Inferior parietal cortex (tissue), 1 donor: ENCODE results near the gene C1QTNF1.

Source experiments
- DNase-seq: peaks from one replicate; pipeline ENCODE4 v3.0.0-alpha.2; 2016; ENCODE audit errors: extremely low spot score

The C1QTNF1 gene, protein sequence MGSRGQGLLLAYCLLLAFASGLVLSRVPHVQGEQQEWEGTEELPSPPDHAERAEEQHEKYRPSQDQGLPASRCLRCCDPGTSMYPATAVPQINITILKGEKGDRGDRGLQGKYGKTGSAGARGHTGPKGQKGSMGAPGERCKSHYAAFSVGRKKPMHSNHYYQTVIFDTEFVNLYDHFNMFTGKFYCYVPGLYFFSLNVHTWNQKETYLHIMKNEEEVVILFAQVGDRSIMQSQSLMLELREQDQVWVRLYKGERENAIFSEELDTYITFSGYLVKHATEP

DNA sequence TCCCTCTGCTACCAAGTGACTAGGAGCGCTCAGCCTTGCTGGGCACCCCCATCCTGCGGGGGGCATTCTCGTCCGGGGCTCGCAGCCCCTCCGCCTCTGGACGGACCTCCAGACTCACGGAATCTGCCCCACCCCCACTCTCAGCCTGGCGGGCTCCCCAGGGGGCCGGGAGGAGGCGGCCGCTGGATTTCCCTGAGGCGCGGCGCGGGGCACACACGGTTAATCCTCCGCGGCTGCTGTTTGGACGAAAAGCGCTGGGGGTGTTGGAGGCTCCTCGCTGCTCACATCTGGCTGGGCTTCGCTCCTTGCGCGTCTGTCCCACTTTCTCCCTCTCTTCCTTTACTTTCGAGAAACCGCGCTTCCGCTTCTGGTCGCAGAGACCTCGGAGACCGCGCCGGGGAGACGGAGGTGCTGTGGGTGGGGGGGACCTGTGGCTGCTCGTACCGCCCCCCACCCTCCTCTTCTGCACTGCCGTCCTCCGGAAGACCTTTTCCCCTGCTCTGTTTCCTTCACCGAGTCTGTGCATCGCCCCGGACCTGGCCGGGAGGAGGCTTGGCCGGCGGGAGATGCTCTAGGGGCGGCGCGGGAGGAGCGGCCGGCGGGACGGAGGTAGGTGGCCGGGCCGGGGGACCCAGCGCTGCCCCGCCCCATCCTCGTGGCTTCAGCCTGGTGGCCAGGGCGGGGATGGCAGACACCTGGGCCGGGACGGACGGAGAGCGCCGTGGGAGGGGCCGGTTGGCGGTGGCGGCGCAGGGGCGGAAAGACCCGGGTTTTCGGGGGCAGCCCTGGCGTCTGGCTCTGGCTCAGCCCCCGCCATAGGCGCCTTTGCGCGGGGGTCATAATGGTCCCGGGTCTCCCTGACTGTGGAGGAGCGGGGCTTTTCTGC, at the start of gene C1QTNF1:
TSS of gene C1QTNF1 (plus strand) at position 284 of the 886 bp plus-strand sequence. CDS start 19,800 bp downstream, outside the sequence.
- no peak for DNase-seq

DNA sequence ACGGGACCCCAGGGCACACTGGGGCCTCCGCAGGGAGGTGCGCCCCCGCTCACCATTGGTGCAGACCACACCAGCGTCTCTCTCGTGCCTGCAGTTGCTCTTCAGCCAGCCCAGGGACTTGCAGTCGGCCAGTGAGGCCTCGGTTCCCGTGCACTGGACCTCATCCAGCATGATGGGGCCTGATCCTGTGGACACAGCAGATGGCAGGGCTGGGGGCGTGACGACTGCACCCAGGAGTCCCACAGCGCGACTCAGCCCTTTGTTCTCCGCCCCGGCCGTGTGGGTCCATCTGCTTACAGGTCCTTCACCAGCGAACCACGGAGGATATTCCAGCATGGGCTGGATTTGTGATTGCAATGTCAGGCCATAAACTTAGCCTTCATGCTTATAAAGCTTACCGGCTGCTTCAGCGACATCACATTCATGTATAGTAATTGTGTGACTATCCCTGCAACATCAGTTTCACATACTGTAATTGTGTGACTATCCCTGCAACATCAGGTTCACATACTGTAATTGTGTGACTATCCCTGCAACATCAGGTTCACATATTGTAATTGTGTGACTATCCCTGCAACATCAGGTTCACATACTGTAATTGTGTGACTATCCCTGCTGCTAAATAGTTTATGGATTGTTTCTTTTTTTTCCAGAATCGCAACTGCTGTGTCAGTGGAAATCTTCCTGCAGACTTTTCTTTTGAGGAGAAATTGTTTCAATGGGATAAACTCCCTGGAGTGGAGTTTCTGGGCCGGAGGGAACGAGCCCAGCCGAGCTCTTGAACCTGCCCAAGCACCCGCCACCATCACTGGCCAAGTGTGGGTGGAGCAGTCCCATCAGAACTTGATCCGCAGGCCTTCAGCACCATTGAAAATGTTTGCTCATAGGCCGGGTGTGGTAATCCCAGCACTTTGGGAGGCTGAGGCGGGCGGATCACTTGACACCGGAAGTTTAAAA, 49.1 kb upstream of the C1QTNF1 start:
- DNase-seq = peak; percentile 39

DNA sequence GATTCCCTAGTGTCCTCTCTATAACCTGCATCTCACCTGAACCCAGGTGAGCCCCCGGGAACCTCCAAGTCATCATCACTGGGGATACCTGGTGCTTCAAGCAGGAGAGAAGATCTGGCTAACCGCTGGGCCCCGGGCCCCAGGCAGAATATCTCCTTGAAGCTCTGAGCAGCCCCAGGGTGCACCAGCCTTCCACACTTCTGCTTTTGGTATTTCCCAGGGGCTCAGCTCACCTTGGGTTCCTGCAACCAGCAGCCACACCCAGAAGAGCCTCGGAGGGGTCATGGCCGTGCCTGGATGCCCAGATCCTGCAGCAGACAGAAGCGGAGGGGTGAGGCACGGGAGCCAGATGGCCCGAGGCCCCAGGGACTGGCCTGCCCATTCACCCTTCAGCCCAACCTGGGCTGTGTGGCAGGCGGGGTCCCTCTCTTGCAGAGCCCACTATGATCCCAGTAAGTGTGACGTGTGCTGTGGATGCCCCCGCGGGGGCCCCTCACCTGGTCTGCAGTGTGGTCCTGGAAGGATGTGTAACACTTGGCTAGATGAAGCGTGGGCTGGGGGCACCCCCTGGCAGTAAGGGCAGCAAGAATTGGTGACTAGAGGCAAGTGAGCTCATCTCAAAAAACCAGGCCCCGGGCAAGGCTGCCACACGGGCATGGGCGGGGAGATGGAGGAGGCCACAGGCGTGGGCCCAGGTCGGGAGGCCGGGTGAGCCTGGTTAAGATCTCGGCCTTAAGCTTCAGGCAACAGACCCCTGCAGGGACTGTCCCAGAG, 46.9 kb upstream of the C1QTNF1 start:
- DNase-seq = no peak

DNA sequence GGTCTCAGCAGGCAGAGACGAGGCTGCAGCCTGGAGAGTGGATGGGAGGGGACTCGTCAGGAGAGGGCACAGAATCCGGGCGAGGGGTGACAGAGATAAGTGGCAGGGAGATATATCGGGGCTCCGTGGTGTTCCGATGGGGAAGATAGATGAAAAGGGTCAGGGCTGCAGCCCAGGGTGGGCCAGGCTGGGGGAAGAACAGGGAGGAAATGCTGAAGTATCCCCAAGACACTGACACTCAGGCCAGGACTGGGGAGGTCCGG, 46.4 kb upstream of the C1QTNF1 start:
- DNase-seq = no peak

DNA sequence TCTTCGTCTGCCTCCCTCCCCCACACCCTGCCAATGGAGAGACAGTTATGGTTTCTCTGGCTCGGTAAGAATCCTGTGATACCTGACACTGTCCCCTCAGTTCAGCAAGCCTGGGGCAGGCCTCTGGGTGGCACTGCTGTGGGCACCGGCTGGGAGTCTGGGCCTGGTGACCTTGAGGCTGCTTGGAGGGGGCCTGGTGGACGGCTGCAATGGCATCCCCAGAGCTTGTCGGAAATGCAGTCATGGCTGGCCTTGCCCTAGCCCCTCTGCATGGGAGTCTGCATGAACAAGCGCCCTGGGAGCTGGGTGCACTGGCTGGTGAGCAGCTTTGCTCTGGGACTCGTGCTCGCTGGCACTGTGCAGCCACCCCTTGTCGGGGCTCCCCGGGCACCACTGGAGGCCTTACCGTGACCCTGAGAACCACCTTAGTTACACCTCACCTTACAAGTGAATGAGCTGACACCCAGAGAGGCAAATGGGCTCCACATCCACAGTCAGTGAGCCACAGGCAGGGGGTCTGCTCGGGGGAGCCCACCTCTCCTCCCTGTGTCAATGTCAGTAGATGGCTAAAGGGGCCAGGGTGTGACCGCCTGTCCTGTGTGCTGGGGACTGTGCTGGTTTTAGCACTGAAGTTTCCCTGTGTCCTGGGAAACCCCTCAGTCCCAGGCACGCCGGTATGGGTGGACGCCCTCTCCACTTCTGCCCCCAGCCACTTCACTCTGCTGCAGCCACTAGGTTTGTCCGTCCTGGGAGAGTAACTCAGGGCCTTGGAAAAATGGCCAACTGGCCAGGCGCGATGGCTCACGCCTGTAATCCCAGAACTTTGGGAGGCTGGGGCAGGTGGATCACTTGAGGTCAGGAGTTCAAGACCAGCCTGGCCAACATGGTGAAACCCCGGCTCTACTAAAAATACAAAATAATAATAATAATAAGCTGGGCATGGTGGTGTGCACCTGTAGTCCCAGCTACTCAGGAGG, 45.7 kb upstream of the C1QTNF1 start:
- DNase-seq = no peak

DNA sequence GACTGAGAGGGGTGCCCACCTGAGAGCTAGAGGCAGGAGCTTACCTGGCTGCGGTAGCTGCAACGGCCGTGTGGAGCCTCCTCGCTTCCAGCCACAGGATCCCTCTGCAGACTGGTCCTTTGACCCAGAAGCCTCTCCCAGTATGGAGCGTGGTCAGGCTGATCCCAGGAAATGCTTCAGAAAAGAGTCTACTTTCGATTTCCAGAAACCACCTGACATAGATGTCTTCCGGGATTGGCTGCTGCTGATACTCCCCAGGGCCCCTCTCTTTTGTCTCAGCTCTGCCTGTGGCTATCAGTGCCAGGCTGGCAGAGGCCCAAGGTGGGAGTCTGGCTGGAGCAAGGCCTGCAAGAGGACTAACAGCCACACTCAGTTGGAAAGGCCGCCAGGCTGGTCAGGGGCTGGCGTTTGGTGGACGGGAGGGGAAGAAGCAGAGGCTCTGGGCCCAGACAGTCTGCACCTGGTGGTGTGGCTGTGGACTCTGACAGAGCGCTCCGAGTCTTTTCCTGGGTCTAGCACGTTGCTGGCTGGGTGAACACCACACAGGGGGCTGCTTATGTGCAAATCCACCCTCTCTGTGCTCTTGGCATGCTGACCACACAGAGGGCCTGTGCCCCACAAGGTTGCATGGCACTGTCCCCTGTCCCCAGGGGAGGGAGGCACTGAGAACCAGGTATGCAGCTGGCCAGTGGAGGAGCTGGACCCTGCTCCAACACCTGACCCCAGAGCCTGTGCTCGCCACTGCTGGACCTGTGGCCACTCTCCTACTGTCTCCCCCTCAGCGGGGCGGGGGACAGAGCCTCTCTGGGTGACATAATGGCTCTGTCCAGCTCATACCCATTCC, 44.0 kb upstream of the C1QTNF1 start, which contains the start of gene LGALS3BP:
TSS of gene LGALS3BP (minus strand) at position 144 of the 844 bp plus-strand sequence. CDS start 2,732 bp downstream, outside the sequence.
- peak; percentile 71 for DNase-seq

DNA sequence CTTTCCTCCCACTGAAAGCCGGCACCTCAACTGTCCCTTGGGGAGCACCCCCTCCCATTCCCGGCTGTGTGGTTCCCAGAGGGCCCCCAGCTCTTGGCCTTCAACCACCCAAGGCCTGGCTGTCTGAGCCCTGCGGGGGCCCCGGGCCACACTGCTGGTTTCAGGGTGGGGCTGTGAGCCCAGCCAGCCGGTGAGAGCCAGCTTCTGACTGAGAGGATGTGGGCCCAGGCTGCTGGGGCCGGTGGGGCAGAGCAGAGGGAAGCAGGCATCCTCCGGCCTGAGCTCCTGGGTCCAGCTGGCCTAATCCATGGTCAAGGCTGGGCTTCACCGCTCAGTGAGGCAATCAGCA, 43.4 kb upstream of the C1QTNF1 start:
- DNase-seq = no peak

DNA sequence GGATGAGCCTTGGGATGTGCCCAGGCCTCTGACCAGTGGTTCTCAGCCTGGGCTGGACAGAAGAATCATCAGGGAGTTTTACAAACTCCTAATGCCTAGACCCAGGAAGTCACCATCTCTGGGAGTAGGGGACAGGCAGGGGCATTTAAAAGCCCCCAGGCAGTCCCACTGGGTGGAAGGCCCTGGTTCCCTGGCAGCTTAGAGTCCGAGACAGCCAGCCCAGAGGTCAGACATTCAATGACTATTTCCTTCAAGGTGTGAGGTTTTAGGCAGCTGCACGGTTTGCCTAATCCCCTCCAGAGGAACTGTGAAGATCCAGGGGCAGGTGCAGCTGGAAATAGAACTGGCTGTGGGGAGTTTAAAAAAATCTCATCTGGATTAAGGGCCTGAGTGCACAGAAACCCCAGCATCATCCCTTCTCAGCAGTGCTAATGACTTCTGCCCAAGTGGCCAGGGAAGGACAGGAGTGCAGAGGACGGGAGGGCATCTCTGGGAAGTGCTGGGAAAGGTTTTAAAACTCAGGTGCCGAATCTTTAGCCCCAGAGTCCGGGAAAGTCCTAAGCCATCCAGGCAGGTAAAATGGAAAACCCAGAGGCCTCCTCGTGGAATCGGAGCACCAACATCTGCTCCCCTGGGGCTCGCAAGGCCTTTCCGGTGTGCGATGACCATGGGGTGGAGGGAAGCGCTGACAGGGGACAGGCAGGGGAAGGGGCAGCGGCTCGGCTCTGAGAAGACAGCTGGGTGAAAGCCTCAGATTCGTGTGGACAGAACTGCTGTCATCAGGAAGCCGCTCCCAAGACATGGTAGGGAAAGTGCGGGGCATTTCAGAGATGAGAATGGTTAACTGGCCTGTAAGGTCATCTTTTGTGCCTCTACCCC, 42.7 kb upstream of the C1QTNF1 start:
- DNase-seq = no peak

DNA sequence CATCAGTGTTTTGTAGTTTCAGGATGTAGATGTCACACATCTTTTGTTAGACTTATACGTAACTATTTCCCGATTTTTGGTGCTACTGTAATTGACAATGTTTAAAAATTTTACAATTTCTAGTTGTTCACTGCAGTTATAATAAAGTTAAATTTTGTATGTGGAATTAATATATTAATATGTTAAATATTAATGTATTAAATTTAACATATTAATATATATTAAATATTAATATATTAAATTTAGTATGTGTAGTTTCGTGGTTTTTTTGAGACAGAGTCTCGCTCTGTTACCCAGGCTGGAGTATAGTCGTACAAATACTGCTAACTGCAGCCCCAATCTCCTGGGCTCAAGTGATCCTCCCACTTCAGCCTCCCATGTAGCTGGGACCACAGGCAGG, 38.6 kb upstream of the C1QTNF1 start:
- DNase-seq = no peak

DNA sequence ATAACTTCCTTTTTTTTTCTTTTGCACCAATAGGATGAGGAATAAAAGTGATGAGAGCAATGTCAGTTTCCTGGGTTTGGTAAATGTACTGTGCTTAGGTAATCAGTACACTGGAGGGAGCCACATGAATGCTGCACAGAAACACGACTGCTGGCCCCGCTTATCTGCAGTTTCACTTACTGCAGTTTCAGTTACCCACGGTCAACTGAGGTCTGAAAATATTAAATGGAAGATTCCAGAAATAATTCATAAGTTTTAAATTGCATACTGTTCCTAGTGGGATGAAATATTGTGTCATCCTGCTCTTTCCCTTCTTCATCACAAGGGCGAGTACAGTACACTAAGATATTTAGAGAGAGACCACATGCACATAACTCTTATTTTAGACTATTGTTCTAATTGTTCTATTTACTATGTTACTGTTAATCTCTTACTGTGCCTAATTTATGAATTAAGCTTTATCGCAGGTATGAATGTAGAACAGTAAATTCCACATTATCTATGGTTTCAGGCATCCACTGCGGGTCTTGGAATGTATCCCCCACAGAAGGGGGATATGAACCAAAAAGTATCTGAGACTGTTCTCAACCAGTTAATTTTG, 37.8 kb upstream of the C1QTNF1 start:
- DNase-seq = no peak

DNA sequence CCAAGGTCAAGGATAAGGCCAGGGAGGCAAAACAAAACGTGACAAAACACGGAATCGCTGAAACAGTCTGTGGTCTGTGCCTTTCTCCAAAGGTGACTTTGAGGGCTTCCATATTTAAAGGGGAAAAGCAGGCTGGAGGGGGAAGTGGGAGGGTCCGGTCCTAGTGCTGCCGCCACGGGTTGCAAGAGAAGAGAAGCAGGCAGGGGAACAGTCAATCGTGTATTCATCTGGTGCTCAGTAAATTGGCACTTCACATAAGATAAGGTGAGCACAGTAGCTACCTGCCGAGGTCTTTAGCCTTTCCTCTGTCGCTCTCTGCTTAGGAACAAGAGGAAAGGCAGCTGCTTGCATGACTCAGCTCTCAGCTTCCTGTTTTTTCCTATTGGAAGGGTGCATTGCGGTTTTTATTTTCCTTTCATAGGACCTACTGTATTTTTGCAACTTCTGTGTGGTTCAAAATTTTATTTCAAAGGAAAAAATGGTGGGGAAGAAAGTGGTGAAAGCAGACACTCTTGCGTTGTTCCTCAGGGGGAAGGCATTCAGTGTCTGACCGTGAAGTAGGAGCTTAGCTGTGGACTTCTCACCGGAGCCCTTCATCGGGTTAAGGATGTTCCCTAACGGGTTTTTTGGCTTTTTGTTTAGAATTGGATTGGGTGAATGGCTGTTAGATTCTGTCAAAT, 37.2 kb upstream of the C1QTNF1 start:
- peak; percentile 24 for DNase-seq

DNA sequence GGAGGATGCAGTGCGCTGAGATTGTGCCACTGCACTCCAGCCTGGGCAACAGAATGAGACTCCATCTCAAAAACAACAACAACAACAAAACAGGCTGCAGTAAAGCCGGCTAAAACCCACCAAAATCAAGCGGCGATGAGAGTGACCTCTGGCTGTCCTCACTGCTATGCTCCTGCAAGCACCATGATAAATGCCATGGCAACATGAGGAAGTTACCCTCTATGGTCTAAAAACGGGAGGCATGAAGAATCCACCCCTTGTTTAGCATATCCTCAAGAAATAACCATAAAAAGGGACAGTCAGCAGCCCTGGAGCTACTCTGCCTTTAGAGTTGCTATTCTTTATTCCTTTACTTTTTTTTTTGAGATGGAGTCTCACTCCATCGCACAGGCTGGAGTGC, 35.8 kb upstream of the C1QTNF1 start:
- no peak for DNase-seq

DNA sequence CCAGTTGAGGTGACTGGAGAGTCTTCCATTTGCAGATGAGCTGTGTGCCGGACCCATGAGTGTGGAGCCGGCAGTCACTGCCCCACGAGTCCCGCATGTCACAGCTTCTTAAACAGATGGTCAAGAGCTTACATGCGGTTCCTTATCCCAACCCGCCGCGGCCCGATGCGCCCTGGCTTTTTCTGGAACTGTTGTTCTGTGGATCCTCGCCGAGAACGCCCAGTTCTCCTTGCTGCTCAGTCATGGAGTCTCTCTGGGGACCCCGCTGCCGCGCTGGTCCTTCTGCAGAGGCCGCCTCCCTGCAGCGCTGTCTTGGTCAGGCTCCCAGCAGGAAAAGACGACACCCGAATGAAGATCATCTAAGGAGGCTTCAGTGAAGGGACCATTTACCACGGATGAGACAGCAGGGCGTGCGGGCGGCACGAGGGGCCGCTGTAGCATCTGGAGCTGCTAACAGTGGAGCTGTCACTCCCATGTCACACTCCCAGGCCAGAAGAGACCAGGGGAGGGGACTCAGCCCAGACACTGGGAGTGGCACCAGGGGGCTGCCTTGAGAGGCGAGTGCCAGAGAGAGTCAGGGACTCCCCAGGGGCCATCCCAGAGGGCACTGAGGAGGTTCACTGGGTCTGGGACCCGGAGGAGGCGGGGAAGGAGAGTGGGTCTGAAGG, 33.5 kb upstream of the C1QTNF1 start:
- no peak for DNase-seq

DNA sequence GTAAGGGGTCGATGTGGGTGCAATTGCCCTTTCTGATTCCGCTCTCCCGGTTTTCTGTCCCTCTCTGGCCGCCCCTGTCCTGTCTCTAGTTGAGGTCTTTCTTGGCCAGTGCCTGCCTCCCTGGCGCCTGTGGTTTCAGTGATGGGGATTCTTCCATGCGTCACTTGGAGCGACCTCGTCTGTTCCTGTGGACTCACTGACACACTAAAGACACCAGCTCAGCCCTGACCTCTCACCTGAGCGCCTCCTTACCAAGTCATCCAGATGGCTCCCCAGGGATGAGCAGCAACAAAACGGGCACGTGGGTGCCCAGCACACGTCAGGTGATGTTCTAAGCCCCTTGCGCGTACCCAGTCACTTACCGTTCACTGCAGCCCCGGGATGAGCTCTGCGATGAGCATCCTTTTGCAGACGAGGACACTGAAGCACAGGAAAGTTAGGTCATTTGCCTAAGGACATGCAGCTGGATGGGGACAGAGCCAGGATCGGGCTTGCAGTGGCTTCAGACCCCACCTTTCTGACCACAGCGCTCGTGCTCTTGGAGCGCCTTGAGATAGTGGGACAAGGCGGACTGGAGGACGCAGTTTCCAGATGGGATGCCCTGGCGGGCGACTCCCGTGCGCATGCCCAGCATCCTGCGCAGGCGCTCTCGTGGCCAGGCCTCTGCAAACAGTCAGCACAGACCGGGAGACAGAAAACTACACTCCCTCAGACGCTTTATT, 32.8 kb upstream of the C1QTNF1 start:
- DNase-seq = no peak

DNA sequence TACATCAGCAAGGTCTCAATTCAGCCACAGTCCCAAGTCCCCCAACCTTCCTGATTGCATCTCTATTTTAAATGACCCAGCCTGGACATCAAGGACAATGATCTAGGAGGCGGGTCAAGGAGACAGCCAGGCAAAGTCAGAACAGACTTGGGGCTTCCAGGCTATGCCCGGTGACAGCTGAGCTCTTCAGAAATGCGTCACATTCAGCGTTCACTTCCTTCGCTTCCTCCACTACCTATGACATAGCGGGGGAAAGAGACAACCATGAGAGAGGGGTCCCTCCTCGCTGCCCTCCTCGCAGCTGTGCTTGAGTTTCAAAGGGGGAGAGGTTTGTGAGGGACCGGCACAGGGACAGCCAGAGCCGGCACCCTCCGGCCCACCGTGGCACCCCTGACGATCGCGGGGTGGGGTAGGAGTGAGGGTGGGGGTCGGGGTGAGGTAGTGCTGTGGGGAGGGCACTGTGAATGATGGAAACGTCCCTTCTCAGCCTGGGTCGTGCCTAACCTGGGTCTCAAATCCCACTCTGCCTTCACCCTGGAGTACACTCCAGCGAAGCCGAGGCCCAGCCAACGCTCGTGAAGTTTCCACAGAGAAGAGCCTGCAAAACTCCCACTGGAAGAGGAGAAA, 31.9 kb upstream of the C1QTNF1 start:
- DNase-seq = no peak
